GM03348 (cell line): ENCODE measurements around the gene BARHL2.

ENCODE experiments used
- DNase-seq: peaks from one replicate; pipeline ENCODE4 v3.0.0; 2012; ENCODE audit warnings: low spot score

BARHL2 gene

DNA sequence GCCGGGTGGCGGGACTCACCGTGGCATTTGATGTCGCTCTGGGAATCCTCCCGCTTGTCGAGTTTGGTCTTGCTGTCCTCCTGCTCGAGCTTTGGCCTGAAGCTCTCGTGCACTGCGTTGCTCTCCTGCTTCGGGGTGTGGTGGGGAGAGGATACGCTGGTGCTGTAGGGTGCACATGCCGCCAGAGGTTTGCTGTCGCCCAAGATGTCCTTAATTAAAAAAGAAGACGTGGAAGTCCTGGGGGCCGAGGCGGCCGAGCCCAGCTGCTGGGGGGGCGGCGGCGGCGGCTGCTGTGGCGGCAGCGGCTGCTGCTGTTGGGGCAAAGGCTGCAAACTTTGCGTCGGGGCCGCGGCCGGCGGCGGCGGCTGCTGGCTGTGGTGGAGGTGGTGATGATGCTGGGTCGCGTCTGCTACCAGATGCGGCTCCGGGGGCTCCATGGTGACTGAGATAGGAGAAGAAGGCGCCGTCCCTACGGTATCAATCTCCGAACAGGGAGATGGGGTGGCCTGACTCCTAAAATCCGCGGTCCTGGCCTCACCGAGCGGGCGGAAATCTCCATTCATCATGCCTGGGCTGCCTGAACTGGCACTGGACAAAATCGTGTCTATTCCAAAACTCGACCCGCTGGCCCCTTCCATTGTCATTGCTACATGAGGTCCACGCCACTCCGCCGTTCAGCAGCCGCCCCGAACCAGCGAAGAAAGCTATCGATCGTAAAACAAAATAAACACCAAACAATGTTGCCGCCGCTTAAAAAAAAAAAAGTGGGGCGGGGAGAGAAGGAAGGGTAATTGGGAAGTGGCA is at the start of gene BARHL2:
Gene BARHL2, minus strand, starts transcription at position 751 of the 804 bp plus-strand sequence. Its CDS starts 107 bp downstream, at position 644.
- DNase-seq, result no peak

DNA sequence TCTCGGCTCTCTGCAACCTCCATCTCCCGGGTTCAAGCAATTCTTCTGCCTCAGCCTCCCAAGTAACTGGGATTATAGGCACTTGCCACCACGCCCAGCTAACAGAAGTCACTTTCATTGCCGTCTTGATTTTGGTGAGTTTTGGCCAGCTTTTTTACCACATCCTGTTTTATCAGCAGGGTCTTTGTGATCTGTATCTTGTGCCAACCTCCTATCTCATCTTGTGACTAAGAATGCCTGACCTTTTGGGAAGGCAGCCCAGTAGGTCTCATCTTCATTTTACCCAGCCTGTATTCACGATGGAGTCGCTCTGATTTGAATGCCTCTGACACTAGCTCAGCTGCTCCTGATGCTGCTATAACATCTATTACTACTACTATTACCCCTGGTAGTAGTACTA is 46.8 kb upstream of the BARHL2 start:
- DNase-seq, result no peak

- no peak for DNase-seq
These were observed 46.4 kb upstream of the BARHL2 start for GRCh38 chr1:90763506-90763905.

GRCh38 chr1:90761781-90762589 is 44.9 kb upstream of the BARHL2 start:
- DNase-seq, result no peak

DNA sequence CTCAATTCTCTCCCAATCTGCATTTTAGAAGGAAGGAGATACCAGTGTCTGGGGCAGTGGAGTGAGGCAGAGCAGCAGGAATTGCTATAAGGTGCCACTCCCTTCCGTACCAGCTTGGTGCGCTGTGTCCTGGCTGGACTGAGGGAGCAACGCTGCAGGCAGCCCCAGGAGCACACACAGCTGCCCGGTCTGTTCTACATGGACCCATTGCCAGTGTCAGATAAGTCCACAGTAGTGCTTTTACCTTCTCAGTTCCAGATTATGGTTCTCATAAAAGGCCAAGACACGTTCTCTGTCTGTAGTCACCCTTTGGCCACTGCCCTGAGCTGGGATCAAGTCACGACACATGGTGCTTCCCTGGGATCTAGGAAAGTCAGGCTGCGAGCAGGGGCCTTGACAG is 44.1 kb upstream of the BARHL2 start:
- no peak for DNase-seq

GRCh38 chr1:90753556-90753955 is 36.5 kb upstream of the BARHL2 start:
- DNase-seq, result no peak

GRCh38 chr1:90748668-90749067 is 31.6 kb upstream of the BARHL2 start:
- no peak for DNase-seq

- no peak for DNase-seq
These were observed 29.8 kb upstream of the BARHL2 start for GRCh38 chr1:90746857-90747256.

- DNase-seq, result no peak
These were observed 28.9 kb upstream of the BARHL2 start for GRCh38 chr1:90745972-90746371.

GRCh38 chr1:90732136-90732535 is 15.0 kb upstream of the BARHL2 start:
- DNase-seq, result no peak

DNA sequence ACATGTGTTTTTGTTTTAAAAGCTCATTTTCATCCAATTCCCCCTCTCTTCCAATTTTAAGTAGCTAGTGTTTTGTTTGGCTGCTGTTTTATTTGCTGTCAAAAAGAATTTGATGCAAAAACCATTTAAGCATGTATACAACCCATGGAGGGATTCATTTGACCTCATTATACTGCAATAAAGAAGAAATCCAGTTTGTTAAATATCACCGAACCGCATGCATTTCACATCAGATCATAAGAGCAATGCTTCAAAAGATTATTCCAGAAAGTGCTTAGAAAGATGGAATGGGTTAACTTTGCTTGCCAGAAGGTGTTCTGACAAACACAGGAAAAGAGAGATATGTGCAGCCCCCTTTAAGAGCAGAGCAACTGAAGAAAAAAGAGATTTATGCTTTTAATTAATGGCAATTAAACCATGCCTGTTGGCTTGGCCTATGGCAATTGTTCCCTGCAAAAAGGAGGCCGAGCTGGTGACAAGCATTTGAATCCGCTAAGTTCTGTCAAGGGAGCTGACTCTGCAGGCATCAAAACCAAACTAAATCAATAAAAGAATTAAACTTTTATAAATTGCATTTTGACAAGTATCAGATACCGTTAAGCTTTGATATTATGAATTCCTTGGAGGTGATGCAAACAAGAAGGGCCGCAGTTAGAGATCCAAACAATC is 14.4 kb upstream of the BARHL2 start:
- no peak for DNase-seq

DNA sequence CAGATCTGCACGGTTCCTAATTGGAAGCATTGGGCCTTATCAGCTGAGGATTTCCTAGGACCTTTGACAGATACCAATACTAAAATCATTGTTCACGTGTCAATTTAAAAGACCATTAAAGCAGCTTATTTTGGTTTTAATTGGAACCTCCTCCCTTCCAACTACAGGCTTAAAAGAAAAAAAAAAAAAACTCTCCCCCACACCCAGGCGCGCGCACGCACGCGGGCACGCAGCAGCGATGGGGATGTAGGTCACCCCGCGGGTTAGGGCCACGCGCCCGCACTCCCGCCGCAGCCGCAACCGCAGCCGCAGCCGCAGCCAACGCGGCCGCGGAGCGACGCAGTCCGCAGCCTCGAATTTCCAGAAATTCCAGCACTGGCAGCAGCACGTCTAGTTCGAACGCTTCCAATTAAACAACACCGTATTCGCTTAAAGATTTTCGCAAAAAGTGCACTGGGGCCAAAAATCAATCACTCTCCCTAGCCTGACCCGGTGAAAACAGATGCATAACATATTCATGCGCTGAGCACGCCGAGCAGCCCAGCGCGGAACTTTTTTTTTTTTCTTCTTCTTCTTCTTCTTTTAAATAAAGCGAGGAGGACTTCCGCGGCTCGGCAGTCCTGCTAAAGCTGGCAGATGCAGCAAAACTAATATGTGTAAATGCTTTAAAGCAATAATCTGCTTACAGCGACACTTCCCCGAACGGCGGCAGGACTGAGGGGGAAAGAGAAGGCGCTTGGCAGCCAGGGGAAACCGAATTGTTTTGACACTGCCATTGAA is 13.3 kb upstream of the BARHL2 start:
- no peak for DNase-seq

- DNase-seq, result no peak
These were observed 12.6 kb upstream of the BARHL2 start for GRCh38 chr1:90729504-90730242.

- no peak for DNase-seq
These were observed 11.6 kb upstream of the BARHL2 start for GRCh38 chr1:90728502-90729287.

DNA sequence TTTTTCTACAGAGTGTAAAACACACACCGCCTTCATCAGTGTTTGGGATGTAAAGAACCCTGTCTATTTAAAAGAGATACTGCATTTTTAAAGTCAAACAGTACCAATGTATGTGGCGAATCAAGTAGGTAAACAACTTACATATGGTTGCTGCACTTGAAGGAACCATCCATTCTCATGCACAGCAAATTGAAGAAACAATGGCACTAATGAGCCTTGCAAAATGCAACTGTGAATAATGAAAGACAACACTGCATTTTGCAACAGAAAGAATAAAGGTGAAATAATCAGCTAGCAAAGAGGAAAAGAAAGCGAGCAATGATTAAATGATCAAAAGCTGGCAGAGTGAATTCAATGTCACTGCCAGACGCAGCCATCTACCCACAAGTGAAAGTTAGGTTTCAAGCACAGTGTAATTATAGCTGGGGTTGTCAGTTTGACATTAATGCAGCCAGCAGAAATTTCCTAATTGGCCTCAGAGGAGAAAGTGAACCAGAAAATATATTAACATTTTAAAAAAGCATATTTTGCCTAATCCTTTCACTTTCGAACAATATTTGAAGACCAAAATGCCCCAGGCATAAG is 10.9 kb upstream of the BARHL2 start:
- no peak for DNase-seq

- no peak for DNase-seq
These were observed 9.9 kb upstream of the BARHL2 start for GRCh38 chr1:90726986-90727480.

- no peak for DNase-seq
These were observed 9.4 kb upstream of the BARHL2 start for GRCh38 chr1:90726425-90726985.

DNA sequence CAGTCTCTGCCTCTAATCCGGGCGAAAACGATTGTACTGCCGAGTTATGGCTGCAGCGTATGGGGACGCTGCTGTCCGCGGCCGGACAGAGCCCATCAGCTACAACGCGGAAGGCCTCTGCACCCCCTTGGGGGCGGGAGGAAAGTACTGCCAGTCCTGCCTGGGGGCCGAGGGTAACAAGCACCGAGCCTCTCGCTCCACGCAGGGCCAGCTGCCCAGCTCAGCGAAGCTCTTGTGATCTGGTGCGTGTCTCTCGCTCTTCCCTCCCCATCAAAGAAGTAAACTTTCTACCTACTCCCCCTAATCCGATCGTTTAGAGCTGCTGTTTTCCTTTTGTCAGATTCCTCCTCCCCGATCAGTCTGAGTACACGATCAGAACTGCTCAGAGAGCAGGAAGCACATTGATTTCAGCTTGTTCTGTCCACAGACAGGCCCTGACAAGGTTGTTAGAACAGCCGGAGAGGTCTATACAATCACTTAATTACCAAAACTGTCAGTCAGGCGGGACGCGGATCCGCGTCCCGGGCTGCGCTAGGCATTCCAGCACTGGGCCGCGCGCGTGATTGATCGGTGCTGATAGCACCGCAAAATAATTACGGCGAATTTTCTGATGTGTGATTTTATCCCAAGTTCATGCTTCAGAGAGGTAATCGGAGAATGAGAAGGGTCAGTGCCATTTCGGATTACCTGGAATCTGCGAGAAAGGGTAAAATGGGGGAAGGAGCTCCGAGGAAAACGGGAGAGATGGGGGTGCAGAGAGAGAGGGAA is 8.7 kb upstream of the BARHL2 start:
- DNase-seq, result no peak
